H9 (cell line): Measurements from ENCODE around the gene KCNE2. TPM values are rescaled to one million over a fixed set of nuclear protein-coding genes. Genes with fewer than 3 reads are reported as not detected.

ENCODE experiments used
- DNase-seq: peaks from one replicate; pipeline ENCODE4 v3.0.0-alpha.2; 2017
- H2AFZ ChIP-seq: one replicate; pipeline ENCODE4 v1.6.1; 2013; ENCODE audit warnings: mild to moderate bottlenecking, low read length, control low read depth, moderate library complexity
- H2AK5ac ChIP-seq: 2 replicates; pipeline ENCODE4 v1.6.1; 2013; ENCODE audit warnings: low read length, control low read depth, mixed read lengths; ENCODE audit not compliant: insufficient read length
- H2BK120ac ChIP-seq: one replicate; pipeline ENCODE4 v1.6.1; 2013; ENCODE audit warnings: low read depth, mild to moderate bottlenecking, low read length, control low read depth, inconsistent platforms; ENCODE audit not compliant: poor library complexity, severe bottlenecking
- H2BK12ac ChIP-seq: 2 replicates; pipeline ENCODE4 v1.6.1; 2013; ENCODE audit warnings: low read length, control low read depth, mixed read lengths, low read depth; ENCODE audit not compliant: insufficient read length
- H2BK15ac ChIP-seq: 2 replicates; pipeline ENCODE4 v1.6.1; 2013; ENCODE audit warnings: low read depth, low read length, control low read depth
- H2BK20ac ChIP-seq: one replicate; pipeline ENCODE4 v1.6.1; 2013; ENCODE audit warnings: low read depth, mild to moderate bottlenecking, low read length, control low read depth, inconsistent platforms; ENCODE audit not compliant: poor library complexity, severe bottlenecking
- H2BK5ac ChIP-seq: 2 replicates; pipeline ENCODE4 v1.6.1; 2013; ENCODE audit warnings: low read length, control low read depth, mixed read lengths; ENCODE audit not compliant: insufficient read length
- H3K14ac ChIP-seq: 2 replicates; pipeline ENCODE4 v1.6.1; 2013; ENCODE audit warnings: low read length, control low read depth; ENCODE audit not compliant: insufficient read depth
- H3K18ac ChIP-seq: 2 replicates; pipeline ENCODE4 v1.6.1; 2013; ENCODE audit warnings: low read depth, mild to moderate bottlenecking, mixed read lengths, low read length, control low read depth; ENCODE audit not compliant: insufficient read length
- H3K23ac ChIP-seq: 2 replicates; pipeline ENCODE4 v1.6.1; 2013; ENCODE audit warnings: low read length, control low read depth, mixed read lengths, low read depth; ENCODE audit not compliant: insufficient read length
- H3K23me2 ChIP-seq: 2 replicates; pipeline ENCODE4 v1.6.1; 2013; ENCODE audit warnings: low read depth, mild to moderate bottlenecking, mixed read lengths, low read length, control low read depth; ENCODE audit not compliant: insufficient read length, poor library complexity, severe bottlenecking
- H3K27ac ChIP-seq: 2 replicates; pipeline ENCODE4 v1.5.1; 2013; ENCODE audit warnings: low read length, control low read depth, mixed read lengths, low read depth; ENCODE audit not compliant: insufficient read length
- H3K27me3 ChIP-seq: 2 replicates; pipeline ENCODE4 v1.6.1; 2013; ENCODE audit warnings: low read length, control low read depth, inconsistent platforms; ENCODE audit not compliant: insufficient read depth
- H3K4ac ChIP-seq: 2 replicates; pipeline ENCODE4 v1.6.1; 2013; ENCODE audit warnings: low read depth, mild to moderate bottlenecking, control low read depth, inconsistent platforms, low read length, moderate library complexity
- H3K4me1 ChIP-seq: 2 replicates; pipeline ENCODE4 v1.6.1; 2013; ENCODE audit warnings: low read length, control low read depth, inconsistent platforms; ENCODE audit not compliant: insufficient read depth
- H3K4me2 ChIP-seq: 2 replicates; pipeline ENCODE4 v1.6.1; 2013; ENCODE audit warnings: low read length, control low read depth, mixed read lengths; ENCODE audit not compliant: insufficient read length, insufficient read depth
- H3K56ac ChIP-seq: 2 replicates; pipeline ENCODE4 v1.6.1; 2013; ENCODE audit warnings: low read depth, mild to moderate bottlenecking, mixed read lengths, low read length, control low read depth; ENCODE audit not compliant: insufficient read length
- H3K79me1 ChIP-seq: 2 replicates; pipeline ENCODE4 v1.6.1; 2013; ENCODE audit warnings: low read depth, mild to moderate bottlenecking, moderate library complexity, low read length, control low read depth, inconsistent platforms; ENCODE audit not compliant: insufficient read depth, poor library complexity, severe bottlenecking
- H3K79me2 ChIP-seq: 2 replicates; pipeline ENCODE4 v1.6.1; 2013; ENCODE audit warnings: low read length, control low read depth, inconsistent platforms; ENCODE audit not compliant: insufficient read depth
- H3K9ac ChIP-seq: 2 replicates; pipeline ENCODE4 v1.6.1; 2013; ENCODE audit warnings: low read length, control low read depth, mixed read lengths; ENCODE audit not compliant: insufficient read length; ENCODE audit errors: extremely low read depth
- H3K9me3 ChIP-seq: one replicate; pipeline ENCODE4 v1.6.1; 2013; ENCODE audit warnings: low read depth, low read length, inconsistent platforms; ENCODE audit not compliant: control insufficient read depth
- H3T11ph ChIP-seq: one replicate; pipeline ENCODE4 v1.6.1; 2013; ENCODE audit warnings: mild to moderate bottlenecking, low read length, control low read depth, inconsistent platforms
- H4K20me1 ChIP-seq: one replicate; pipeline ENCODE4 v1.6.1; 2013; ENCODE audit not compliant: control insufficient read depth, insufficient read length, insufficient read depth
- H4K5ac ChIP-seq: 2 replicates; pipeline ENCODE4 v1.6.1; 2013; ENCODE audit warnings: low read depth, mild to moderate bottlenecking, mixed read lengths, low read length, control low read depth; ENCODE audit not compliant: insufficient read length
- H4K8ac ChIP-seq: replicated peaks from 2 replicates; pipeline ENCODE4 v1.6.1; 2013; ENCODE audit warnings: low read length, control low read depth, mixed read lengths, low read depth; ENCODE audit not compliant: insufficient read length
- H4K91ac ChIP-seq: 2 replicates; pipeline ENCODE4 v1.6.1; 2013; ENCODE audit warnings: low read depth, mild to moderate bottlenecking, moderate library complexity, mixed read lengths, low read length, control low read depth; ENCODE audit not compliant: insufficient read length
- H3K27ac Mint-ChIP-seq, 3 experiments: 2 replicates in 2 of 3; 3 replicates in 1 of 3; pipeline ENCODE4 v1.8.0; 2020 to 2021; ENCODE audit warnings: mixed read lengths in 3 of 3, mild to moderate bottlenecking in 1 of 3, moderate library complexity in 1 of 3
- H3K27me3 Mint-ChIP-seq: 2 replicates; pipeline ENCODE4 v1.8.0; 2021; ENCODE audit warnings: low read depth, mild to moderate bottlenecking, moderate library complexity, mixed read lengths
- H3K36me3 Mint-ChIP-seq, 3 experiments: 2 replicates in 2 of 3; 3 replicates in 1 of 3; pipeline ENCODE4 v1.8.0; 2020 to 2021; ENCODE audit warnings: low read depth in 3 of 3, mixed read lengths in 3 of 3; ENCODE audit not compliant: insufficient read depth in 1 of 3
- H3K4me1 Mint-ChIP-seq, 2 experiments: 2 replicates each; pipeline ENCODE4 v1.8.0; 2020; ENCODE audit warnings: mixed read lengths in 2 of 2
- H3K4me3 Mint-ChIP-seq, 2 experiments: 2 replicates in 1 of 2; 3 replicates in 1 of 2; pipeline ENCODE4 v1.8.0; 2020 to 2021; ENCODE audit warnings: mild to moderate bottlenecking in 2 of 2, mixed read lengths in 2 of 2, moderate library complexity in 1 of 2
- H3K9me3 Mint-ChIP-seq, 2 experiments: 2 replicates in 1 of 2; 3 replicates in 1 of 2; pipeline ENCODE4 v1.8.0; 2020; ENCODE audit warnings: mild to moderate bottlenecking in 2 of 2, mixed read lengths in 2 of 2, moderate library complexity in 1 of 2
- WGBS: extraction: QIAGEN DNeasy Blood & Tissue Kit; methylation state at CpG from one replicate; pipeline ENCODE4 v1.1.7; 2013; ENCODE audit warnings: missing lambda C conversion rate, low lambda C conversion rate, mixed read lengths; ENCODE audit not compliant: insufficient read length; ENCODE audit errors: extremely low coverage; 5-methylcytosine and 5-hydroxymethylcytosine counted together
- total RNA-seq: library from RNA; stranded (reverse); gene quantifications from 2 replicates; pipeline ENCODE4 v1.2.1, GENCODE V29; 2021
- TF ChIP-seq, protein P1 (sequence below): fragments of 200-600 bp; sonication (generic); conservative IDR thresholded peaks from 3 replicates; pipeline ENCODE4 v1.8.0; 2021; ENCODE audit warnings: antibody characterized with exemption, mild to moderate bottlenecking

The KCNE2 gene
- total RNA-seq, 1 experiment from 2014 or later = not detected

DNA sequence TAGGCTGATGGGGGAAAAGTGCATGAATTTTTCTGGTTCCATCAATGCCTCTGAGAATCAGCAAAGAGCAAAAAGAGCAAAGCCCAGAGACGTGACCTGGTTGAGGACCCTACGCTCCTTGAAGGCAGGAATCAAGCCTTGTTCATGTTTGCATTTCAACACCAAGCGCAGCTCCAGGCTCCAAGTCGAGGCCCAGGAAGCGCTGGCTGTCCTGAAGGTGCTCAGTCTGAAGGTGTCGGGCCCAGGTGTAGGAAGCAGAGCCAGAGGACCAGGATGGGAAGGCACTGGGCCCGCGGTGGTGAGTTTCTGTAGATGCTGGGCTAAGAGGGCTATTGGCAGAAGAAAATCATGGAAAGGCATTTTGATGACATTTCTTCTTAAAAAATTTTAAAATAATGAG lies 25.6 kb upstream of the KCNE2 start:
- no peak overlapping the region for H2BK120ac ChIP-seq
- Mint-ChIP-seq H3K9me3 (no peaks in the 10 kb centered on the region; a peak in 1 of 5 replicates), H3K36me3 (no peaks in the 10 kb centered on the region), H3K4me3 (no peak overlapping the region), H3K27ac (no peak overlapping the region; a peak in 1 of 7 replicates), H3K27me3 (peaks cover 2% of the 10 kb centered on the region), H3K4me1 (peaks cover 9 to 17% of the 10 kb centered on the region in 2 experiments)
- H3K27ac ChIP-seq = no peak overlapping the region
- H3K23ac ChIP-seq = no peak overlapping the region
- H2BK20ac ChIP-seq = no peak overlapping the region
- no peak overlapping the region for H3K4ac ChIP-seq
- H3K23me2 ChIP-seq = no peaks in the 10 kb centered on the region
- no peak overlapping the region for H4K5ac ChIP-seq
- no peak overlapping the region for H4K91ac ChIP-seq
- no peaks in the 10 kb centered on the region for H3K4me1 ChIP-seq
- H2AK5ac ChIP-seq = no peak overlapping the region
- H3K18ac ChIP-seq = no peak overlapping the region
- H3K79me1 ChIP-seq = no peaks in the 10 kb centered on the region
- H3K4me2 ChIP-seq = no peak overlapping the region
- no peak overlapping the region for H3K9ac ChIP-seq
- H2BK15ac ChIP-seq = no peak overlapping the region
- no peaks in the 10 kb centered on the region for H3K27me3 ChIP-seq
- H3K56ac ChIP-seq = no peak overlapping the region
- H3K9me3 ChIP-seq = no peaks in the 10 kb centered on the region
- no CpG with 5 or more reads among the region's 8 CpGs for WGBS
- H2BK5ac ChIP-seq = no peak overlapping the region
- no peaks in the 10 kb centered on the region for H3K79me2 ChIP-seq
- no peak overlapping the region for H3K14ac ChIP-seq
- H4K8ac ChIP-seq = no peak overlapping the region
- no peak overlapping the region for H3T11ph ChIP-seq
- H2BK12ac ChIP-seq = no peak overlapping the region
- TF ChIP-seq, protein P1, sequence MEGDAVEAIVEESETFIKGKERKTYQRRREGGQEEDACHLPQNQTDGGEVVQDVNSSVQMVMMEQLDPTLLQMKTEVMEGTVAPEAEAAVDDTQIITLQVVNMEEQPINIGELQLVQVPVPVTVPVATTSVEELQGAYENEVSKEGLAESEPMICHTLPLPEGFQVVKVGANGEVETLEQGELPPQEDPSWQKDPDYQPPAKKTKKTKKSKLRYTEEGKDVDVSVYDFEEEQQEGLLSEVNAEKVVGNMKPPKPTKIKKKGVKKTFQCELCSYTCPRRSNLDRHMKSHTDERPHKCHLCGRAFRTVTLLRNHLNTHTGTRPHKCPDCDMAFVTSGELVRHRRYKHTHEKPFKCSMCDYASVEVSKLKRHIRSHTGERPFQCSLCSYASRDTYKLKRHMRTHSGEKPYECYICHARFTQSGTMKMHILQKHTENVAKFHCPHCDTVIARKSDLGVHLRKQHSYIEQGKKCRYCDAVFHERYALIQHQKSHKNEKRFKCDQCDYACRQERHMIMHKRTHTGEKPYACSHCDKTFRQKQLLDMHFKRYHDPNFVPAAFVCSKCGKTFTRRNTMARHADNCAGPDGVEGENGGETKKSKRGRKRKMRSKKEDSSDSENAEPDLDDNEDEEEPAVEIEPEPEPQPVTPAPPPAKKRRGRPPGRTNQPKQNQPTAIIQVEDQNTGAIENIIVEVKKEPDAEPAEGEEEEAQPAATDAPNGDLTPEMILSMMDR = no peak
- H4K20me1 ChIP-seq = no peaks in the 10 kb centered on the region
- no peak overlapping the region for H2AFZ ChIP-seq
- DNase-seq = no peak
